NB4 (cell line): ENCODE results near the gene COX10.

Experiments used
- DNase-seq: peaks from one replicate; pipeline ENCODE4 v3.0.0; 2010; ENCODE audit warnings: low read depth
- H3K4me3 ChIP-seq: one replicate; pipeline ENCODE4 v1.5.1; 2011; ENCODE audit warnings: mild to moderate bottlenecking, low read depth, low read length, moderate library complexity
- CTCF ChIP-seq: IDR thresholded peaks from one replicate; pipeline ENCODE4 v1.5.1; 2012; ENCODE audit warnings: low read depth, low read length
- MAX ChIP-seq: IDR thresholded peaks from 2 replicates; pipeline ENCODE4 v1.6.1; 2011; ENCODE audit warnings: low read depth, low read length
- MYC ChIP-seq: IDR thresholded peaks from 2 replicates; pipeline ENCODE4 v1.6.1; 2011; ENCODE audit warnings: low read depth, low read length
- POLR2A ChIP-seq: IDR thresholded peaks from 2 replicates; pipeline ENCODE4 v1.6.1; 2011; ENCODE audit warnings: mild to moderate bottlenecking; ENCODE audit not compliant: insufficient read length; ENCODE audit errors: extremely low read depth

Gene COX10

GRCh38 chr17:14092808-14093207 is 23.5 kb downstream of the COX10 start:
- TF ChIP-seq POLR2A: no peak
- TF ChIP-seq CTCF: no peak
- TF ChIP-seq MYC: no peak
- TF ChIP-seq MAX: no peak
- no peak for DNase-seq
- no peak overlapping the region for H3K4me3 ChIP-seq

- no peak overlapping the region for H3K4me3 ChIP-seq
- DNase-seq: no peak
- TF ChIP-seq MAX: no peak
- TF ChIP-seq POLR2A: no peak
- TF ChIP-seq CTCF: no peak
- TF ChIP-seq MYC: no peak
Measured at GRCh38 chr17:14094676-14095601, 25.6 kb downstream of the COX10 start.

GRCh38 chr17:14095631-14096030 is 26.3 kb downstream of the COX10 start:
- no peak overlapping the region for H3K4me3 ChIP-seq
- DNase-seq: no peak
- TF ChIP-seq MAX: no peak
- TF ChIP-seq POLR2A: no peak
- no peak for TF ChIP-seq MYC
- no peak for TF ChIP-seq CTCF

GRCh38 chr17:14098246-14098645 is 28.9 kb downstream of the COX10 start:
- DNase-seq: peak; percentile 30
- no peak for TF ChIP-seq MAX
- TF ChIP-seq POLR2A: no peak
- TF ChIP-seq CTCF: no peak
- no peak for TF ChIP-seq MYC
- H3K4me3 ChIP-seq: no peak overlapping the region

GRCh38 chr17:14101976-14102375 is 32.7 kb downstream of the COX10 start:
- no peak for DNase-seq
- no peak overlapping the region for H3K4me3 ChIP-seq
- no peak for TF ChIP-seq POLR2A
- no peak for TF ChIP-seq CTCF
- TF ChIP-seq MAX: no peak
- TF ChIP-seq MYC: no peak
